GM12878 (cell line): ENCODE results near the gene BCKDK. TPM values are rescaled to one million over a fixed set of nuclear protein-coding genes. Genes with fewer than 3 reads are reported as not detected.

ENCODE experiments used
- ATF7 ChIP-seq: fragments of 450-650 bp; IDR thresholded peaks from 2 replicates; pipeline ENCODE4 v1.6.1; 2016; ENCODE audit warnings: low read depth, mild to moderate bottlenecking
- CBFB ChIP-seq: IDR thresholded peaks from 2 replicates; pipeline ENCODE4 v1.6.1; 2016; ENCODE audit warnings: antibody characterized with exemption, low read depth
- EZH2 ChIP-seq: IDR thresholded peaks from 2 replicates; pipeline ENCODE4 v1.6.1; 2012; ENCODE audit warnings: low read depth, mild to moderate bottlenecking, control low read depth, inconsistent platforms, low read length, borderline replicate concordance; ENCODE audit not compliant: control insufficient read depth
- GATAD2B ChIP-seq: fragments of 450-650 bp; conservative IDR thresholded peaks from 2 replicates; pipeline ENCODE4 v1.6.1; 2017; ENCODE audit warnings: low read depth, mild to moderate bottlenecking, moderate library complexity
- MYB ChIP-seq: fragments of 150-350 bp; IDR thresholded peaks from 2 replicates; pipeline ENCODE4 v1.6.1; 2014; ENCODE audit warnings: mild to moderate bottlenecking, low read depth, low read length, borderline replicate concordance
- POLR2AphosphoS5 ChIP-seq: IDR thresholded peaks from 2 replicates; pipeline ENCODE4 v1.6.1; 2011; ENCODE audit warnings: mild to moderate bottlenecking, low read length, inconsistent platforms
- TARDBP ChIP-seq: IDR thresholded peaks from 2 replicates; pipeline ENCODE4 v1.6.1; 2016; ENCODE audit warnings: borderline replicate concordance
- ZNF384 ChIP-seq: IDR thresholded peaks from 2 replicates; pipeline ENCODE4 v1.6.1; 2012; ENCODE audit warnings: low read depth, mild to moderate bottlenecking, low read length, improper control_type of control experiment, borderline replicate concordance
- polyA plus RNA-seq, 11 experiments: library from polyadenylated mRNA; depleted of rRNA in 4 of 11; unstranded in 6 of 11; stranded (reverse) in 5 of 11; fragments of >200 nt; fragmentation: Nextera tagmentation in 4 of 11; fragmentation: Illumina TruSeq in 1 of 11; extraction: Ambion mirVana in 4 of 11; extraction: Trizol in 1 of 11; gene quantifications; 1 replicate in 1 of 11; 2 replicates in 10 of 11; pipeline versions ENCODE4 v1.2.1 to v1.2.3, GENCODE V29; 2011 to 2016; ENCODE audit warnings: inconsistent platforms in 2 of 11, missing spikeins in 2 of 11, low read depth in 1 of 11
- total RNA-seq, 4 experiments: library from RNA; depleted of rRNA in 3 of 4; stranded (reverse); fragments of >200 nt in 3 of 4; fragmentation: Illumina TruSeq in 1 of 4; extraction: Trizol in 1 of 4; gene quantifications; 2 replicates each; pipeline versions ENCODE4 v1.2.1 to v1.2.3, GENCODE V29; 2013 to 2021
- TF ChIP-seq, protein P1 (sequence below): fragments of 150-350 bp; IDR thresholded peaks from 2 replicates; pipeline ENCODE4 v1.6.1; 2014; ENCODE audit warnings: mild to moderate bottlenecking, low read depth, low read length

The BCKDK gene
- total and polyA plus RNA-seq, 10 of the 15 experiments (the other 5 are each of a cell fraction or from before 2014, with no cell fraction given), result 0.68 to 56.6 (median 32.8) TPM

DNA sequence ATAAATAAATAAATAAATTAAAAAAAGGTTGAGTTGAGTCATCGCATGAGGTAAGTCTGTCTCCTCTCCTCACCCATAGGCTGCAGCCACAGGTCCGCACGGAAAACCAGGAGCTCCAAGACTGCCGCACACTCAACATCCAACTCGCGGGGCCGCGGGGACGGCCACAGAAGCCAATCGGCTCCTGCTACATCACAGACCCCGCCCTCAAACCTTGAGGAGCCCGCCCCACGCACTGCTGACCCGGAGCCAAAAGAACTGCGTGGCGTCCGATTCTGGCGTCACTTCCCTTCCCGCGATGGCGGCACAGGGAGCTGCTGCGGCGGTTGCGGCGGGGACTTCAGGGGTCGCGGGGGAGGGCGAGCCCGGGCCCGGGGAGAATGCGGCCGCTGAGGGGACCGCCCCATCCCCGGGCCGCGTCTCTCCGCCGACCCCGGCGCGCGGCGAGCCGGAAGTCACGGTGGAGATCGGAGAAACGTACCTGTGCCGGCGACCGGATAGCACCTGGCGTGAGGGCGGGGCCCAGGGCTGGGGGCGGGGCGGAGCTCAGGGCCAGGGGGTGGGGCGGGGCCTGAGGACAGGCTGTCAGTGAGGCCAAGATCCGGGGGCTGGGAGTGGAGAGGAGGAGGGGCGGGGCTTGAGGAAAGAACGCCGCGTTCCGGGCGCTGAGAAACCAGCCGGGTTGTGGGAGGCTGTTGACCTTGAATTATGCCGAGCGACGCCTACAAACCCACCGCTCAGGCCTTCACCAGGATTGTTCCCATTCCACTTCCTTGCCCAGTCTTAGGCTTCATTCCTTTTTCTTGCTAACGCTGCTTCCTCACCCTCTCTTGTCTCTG is 9.4 kb downstream of the BCKDK start, which contains the start of gene KAT8 (continued):
- TF ChIP-seq MYB (no peak), POLR2AphosphoS5 (peak; percentile 88), ATF7 (no peak), CBFB (no peak), GATAD2B (peak; percentile 48; the same call in 1 of the 2 replicates), EZH2 (no peak), ZNF384 (no peak), TARDBP (peak; percentile 78; the same call in 1 of the 2 replicates)
- TF ChIP-seq, protein P1, sequence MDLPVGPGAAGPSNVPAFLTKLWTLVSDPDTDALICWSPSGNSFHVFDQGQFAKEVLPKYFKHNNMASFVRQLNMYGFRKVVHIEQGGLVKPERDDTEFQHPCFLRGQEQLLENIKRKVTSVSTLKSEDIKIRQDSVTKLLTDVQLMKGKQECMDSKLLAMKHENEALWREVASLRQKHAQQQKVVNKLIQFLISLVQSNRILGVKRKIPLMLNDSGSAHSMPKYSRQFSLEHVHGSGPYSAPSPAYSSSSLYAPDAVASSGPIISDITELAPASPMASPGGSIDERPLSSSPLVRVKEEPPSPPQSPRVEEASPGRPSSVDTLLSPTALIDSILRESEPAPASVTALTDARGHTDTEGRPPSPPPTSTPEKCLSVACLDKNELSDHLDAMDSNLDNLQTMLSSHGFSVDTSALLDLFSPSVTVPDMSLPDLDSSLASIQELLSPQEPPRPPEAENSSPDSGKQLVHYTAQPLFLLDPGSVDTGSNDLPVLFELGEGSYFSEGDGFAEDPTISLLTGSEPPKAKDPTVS, result no peak
